ENCODE results near the gene MARK2. TPM values are rescaled to one million over a fixed set of nuclear protein-coding genes. Genes with fewer than 3 reads are reported as not detected.

Gene MARK2
- total and polyA plus RNA-seq, 2 of the 8 experiments (the other 6 are each of a cell fraction or from before 2014, with no cell fraction given), result 19.3 to 58.5 TPM

DNA sequence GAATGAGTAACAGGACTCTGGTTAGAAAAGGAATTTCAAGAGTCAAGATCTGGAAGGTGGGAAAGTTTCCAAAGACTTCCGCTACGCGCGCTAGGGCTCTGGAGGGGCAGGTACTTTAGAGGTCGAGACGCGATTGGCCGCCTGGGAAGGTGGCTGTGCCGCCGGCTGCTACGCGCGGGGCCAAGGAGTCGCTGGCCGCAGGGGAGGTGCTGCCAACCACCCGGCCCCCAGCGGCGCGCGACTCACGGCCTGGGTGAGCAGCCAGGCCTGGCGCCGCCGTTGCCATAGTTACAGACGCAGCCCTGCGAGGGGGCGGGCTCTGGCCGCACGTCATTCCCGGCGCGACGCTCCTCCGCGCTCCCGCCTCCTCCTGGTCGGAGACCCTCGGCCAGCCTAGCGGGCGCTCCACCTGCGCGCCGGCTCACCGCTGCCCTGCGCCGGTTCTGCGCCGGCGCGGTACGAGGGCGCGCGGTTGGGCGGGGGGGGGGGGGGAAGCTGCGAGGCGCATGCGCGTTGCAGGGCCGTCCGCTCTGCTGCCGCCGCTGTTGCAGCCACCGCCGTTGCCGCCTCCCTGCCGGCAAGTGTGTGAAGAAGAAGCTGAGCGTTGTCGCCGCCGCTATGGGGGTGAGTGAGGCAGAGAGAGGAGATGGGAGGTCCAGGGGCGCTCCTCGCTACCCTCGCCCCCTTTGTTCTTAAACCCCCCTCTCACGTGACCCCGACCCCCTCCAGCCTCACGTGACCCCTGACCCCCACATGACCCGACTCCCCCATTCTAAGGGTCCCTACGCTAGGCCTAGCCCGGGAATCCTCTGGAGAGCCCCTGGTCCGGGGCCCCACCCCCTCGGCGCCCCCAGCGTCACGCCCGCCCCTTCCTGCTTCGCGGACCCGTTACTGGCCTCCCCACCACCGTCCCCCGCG is 99.8 kb downstream of the MARK2 start, which contains the start of gene NAA40 (continued):
- no peak; a peak in 1 of 4 replicates for TF ChIP-seq HDAC2 (IDR thresholded peaks at IDR 0.05; ENCODE audit: borderline replicate concordance in 1 of 2, low read depth in 2 of 2, low read length in 2 of 2)
- peak; percentile 89 for TF ChIP-seq KDM4A (IDR thresholded peaks at IDR 0.05; ENCODE audit: low read depth, low read length, severe bottlenecking)
- peak in 1 of 2 experiments; percentile 45; a peak in 2 of 3 replicates for TF ChIP-seq EP300 (IDR thresholded peaks at IDR 0.05; ENCODE audit: borderline replicate concordance in 1 of 2, low read depth in 2 of 2, low read length in 2 of 2)
- peak; percentile 76; the same call in 1 of the 2 replicates for TF ChIP-seq RXRA (IDR thresholded peaks at IDR 0.05; ENCODE audit: insufficient read depth, low read depth, low read length)
- TF ChIP-seq SP4 (IDR thresholded peaks at IDR 0.05; ENCODE audit: low read length), result peak; percentile 92; the same call in 1 of the 2 replicates
- 0 out of 2 replicates have a peak, but pooled peaks have one; percentile 57 for TF ChIP-seq SP1 (IDR thresholded peaks at IDR 0.05; ENCODE audit: low read depth, low read length)
- no peak for TF ChIP-seq GABPA (IDR thresholded peaks at IDR 0.05; ENCODE audit: borderline replicate concordance, insufficient read depth, low read length)
- TF ChIP-seq PHF8 (conservative IDR thresholded peaks at IDR 0.05; ENCODE audit: low read depth, low read length), result peak; percentile 80
- TF ChIP-seq ASH2L (IDR thresholded peaks at IDR 0.05; ENCODE audit: low read length), result no peak
- peak; percentile 47 for TF ChIP-seq NRF1 (IDR thresholded peaks at IDR 0.05; ENCODE audit: low read depth, low read length)
- no peak for TF ChIP-seq JUND (IDR thresholded peaks at IDR 0.05; ENCODE audit: low read length)
- peak; percentile 24; the same call in 1 of the 2 replicates for TF ChIP-seq CHD2 (IDR thresholded peaks at IDR 0.05; ENCODE audit: low read length)
- no peak for TF ChIP-seq ZNF274 (IDR thresholded peaks at IDR 0.05; ENCODE audit: borderline replicate concordance, extremely low read depth, low read length)
- TF ChIP-seq SRF (IDR thresholded peaks at IDR 0.05; ENCODE audit: low read depth, low read length), result peak; percentile 82
- TF ChIP-seq TAF1 (IDR thresholded peaks at IDR 0.05; ENCODE audit: low read depth, low read length), result peak; percentile 76; the same call in 1 of the 2 replicates
- no peak for TF ChIP-seq KDM1A (IDR thresholded peaks at IDR 0.05; ENCODE audit: borderline replicate concordance, low read length)
- TF ChIP-seq CREB1 (IDR thresholded peaks at IDR 0.05), result peak; percentile 98
- peak; percentile 54; the same call in 1 of the 2 replicates for TF ChIP-seq RBBP5 (IDR thresholded peaks at IDR 0.05; ENCODE audit: borderline replicate concordance, low read depth, low read length)
- peak; percentile 20 for TF ChIP-seq TAF7 (optimal IDR thresholded peaks at IDR 0.05; ENCODE audit: borderline replicate concordance, low read depth, low read length)
- TF ChIP-seq POLR2A (IDR thresholded peaks at IDR 0.05; ENCODE audit: control extremely low read depth in 1 of 2, low read depth in 2 of 2, low read length in 2 of 2), result peak in 1 of 2 experiments; percentile 78; a peak in 2 of 3 replicates
- TF ChIP-seq MAFK (IDR thresholded peaks at IDR 0.05; ENCODE audit: low read depth, low read length), result no peak
- TF ChIP-seq, protein P1, sequence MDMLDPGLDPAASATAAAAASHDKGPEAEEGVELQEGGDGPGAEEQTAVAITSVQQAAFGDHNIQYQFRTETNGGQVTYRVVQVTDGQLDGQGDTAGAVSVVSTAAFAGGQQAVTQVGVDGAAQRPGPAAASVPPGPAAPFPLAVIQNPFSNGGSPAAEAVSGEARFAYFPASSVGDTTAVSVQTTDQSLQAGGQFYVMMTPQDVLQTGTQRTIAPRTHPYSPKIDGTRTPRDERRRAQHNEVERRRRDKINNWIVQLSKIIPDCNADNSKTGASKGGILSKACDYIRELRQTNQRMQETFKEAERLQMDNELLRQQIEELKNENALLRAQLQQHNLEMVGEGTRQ (IDR thresholded peaks at IDR 0.05; ENCODE audit: low read length), result peak; percentile 96
- no peak for TF ChIP-seq SUZ12 (IDR thresholded peaks at IDR 0.05; ENCODE audit: low read length)
